ENCODE results near the gene RERE.
A peak's percentile ranks its signal among the peaks of the same experiment; 100 is the strongest.

RERE gene

GRCh38 chr1:8355439-8356255, 461.8 kb downstream of the RERE start:
- no peak for TF ChIP-seq CTCF (IDR thresholded peaks at IDR 0.05; ENCODE audit: extremely low read depth, insufficient read depth, missing control alignments)
- in situ Hi-C loops (cut with MboI; ENCODE audit: low pct_unique_long_range_greater_than_20kb, low sequenced_read_pairs, unreplicated experiment), result no loop called here
- no peak for DNase-seq (ENCODE audit: low spot score)

- TF ChIP-seq CTCF (IDR thresholded peaks at IDR 0.05; ENCODE audit: extremely low read depth, insufficient read depth, missing control alignments), result no peak
- in situ Hi-C loops (cut with MboI; ENCODE audit: low pct_unique_long_range_greater_than_20kb, low sequenced_read_pairs, unreplicated experiment), result no loop called here
- DNase-seq (ENCODE audit: low spot score), result no peak
These were observed 463.4 kb downstream of the RERE start for GRCh38 chr1:8354038-8354437.

GRCh38 chr1:8352886-8353785, 464.3 kb downstream of the RERE start:
- DNase-seq (ENCODE audit: low spot score), result no peak
- TF ChIP-seq CTCF (IDR thresholded peaks at IDR 0.05; ENCODE audit: extremely low read depth, insufficient read depth, missing control alignments), result no peak
- in situ Hi-C loops (cut with MboI; ENCODE audit: low pct_unique_long_range_greater_than_20kb, low sequenced_read_pairs, unreplicated experiment), result no loop called here

- in situ Hi-C loops (cut with MboI; ENCODE audit: low pct_unique_long_range_greater_than_20kb, low sequenced_read_pairs, unreplicated experiment), result no loop called here
- no peak for TF ChIP-seq CTCF (IDR thresholded peaks at IDR 0.05; ENCODE audit: extremely low read depth, insufficient read depth, missing control alignments)
- no peak for DNase-seq (ENCODE audit: low spot score)
These were observed 465.0 kb downstream of the RERE start for GRCh38 chr1:8352471-8352845.

- in situ Hi-C loops (cut with MboI; ENCODE audit: low pct_unique_long_range_greater_than_20kb, low sequenced_read_pairs, unreplicated experiment), result no loop called here
- no peak for DNase-seq (ENCODE audit: low spot score)
- TF ChIP-seq CTCF (IDR thresholded peaks at IDR 0.05; ENCODE audit: extremely low read depth, insufficient read depth, missing control alignments), result peak; percentile 59
These were observed 465.6 kb downstream of the RERE start for GRCh38 chr1:8351693-8352470.

Data from GM13977 (cell line).